HG03095 (cell line): ENCODE results near the gene PLCH2.

Source experiments
- ATAC-seq: cut with Tn5 transposase; IDR thresholded peaks from one replicate; pipeline ENCODE4 v1.9.1; 2021; ENCODE audit warnings: moderate library complexity; ENCODE audit not compliant: unreplicated experiment

Gene PLCH2

GRCh38 chr1:2528016-2528415 lies 51.9 kb downstream of the PLCH2 start:
- ATAC-seq, result no peak

DNA sequence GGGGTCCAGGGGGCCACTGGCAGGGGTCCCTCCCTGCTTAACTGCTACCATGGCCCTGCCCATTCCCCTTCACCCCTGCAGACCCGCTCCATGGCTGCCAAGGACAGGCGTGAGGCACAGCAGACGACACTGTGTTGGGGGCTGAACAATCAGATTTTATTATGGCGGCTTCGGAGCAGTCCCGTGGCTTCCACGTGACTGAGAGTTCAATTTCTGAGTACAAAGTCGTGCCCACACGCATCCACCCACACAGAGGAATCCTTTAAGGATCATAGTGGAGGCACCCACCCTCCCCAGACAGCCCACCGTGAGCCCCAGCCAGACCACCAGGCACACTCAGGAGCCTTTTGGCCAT lies 52.5 kb downstream of the PLCH2 start:
- no peak for ATAC-seq

- no peak for ATAC-seq
Observed at GRCh38 chr1:2528966-2529783, 53.1 kb downstream of the PLCH2 start.

DNA sequence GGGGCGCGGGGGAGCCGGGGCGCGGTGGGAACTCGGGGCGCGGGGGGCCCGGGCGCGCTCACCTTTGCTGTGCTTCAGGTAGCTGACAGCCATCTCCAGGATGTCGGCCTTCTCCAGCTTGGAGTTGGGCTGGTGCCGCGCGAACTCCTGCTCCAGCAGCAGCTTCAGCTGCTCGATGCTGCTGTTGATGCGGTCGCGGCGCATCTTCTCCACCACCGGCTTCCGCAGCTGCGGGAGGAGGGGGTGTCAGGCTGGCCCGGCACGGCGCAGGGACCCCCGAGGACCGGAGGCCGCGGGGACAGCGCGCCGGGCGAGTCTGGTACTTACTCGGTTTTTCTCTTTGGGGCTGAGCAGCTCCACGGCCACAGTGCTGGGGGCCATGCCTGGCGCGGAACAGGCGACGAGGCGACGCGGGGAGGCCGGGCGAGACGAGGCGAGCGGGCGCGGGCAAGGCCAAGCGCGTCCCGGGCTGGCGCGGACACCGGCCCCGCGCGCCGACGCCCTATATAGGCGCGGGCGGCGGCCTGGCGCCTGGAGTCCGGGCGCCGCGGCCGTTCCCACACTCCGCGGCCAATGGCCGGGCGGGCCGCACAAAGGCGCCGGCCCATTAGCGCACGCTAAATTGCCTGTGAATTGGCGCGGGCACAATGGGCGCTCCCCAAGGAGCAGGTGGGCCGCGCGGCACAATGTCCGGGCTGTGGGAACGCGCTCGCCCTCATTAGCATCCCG lies 53.9 kb downstream of the PLCH2 start, which contains the start of gene HES5:
TSS of gene HES5 (minus strand) at position 480 of the 729 bp plus-strand sequence. CDS start at position 381, 99 bp downstream.
- ATAC-seq, result no peak

GRCh38 chr1:2530513-2531361 lies 54.6 kb downstream of the PLCH2 start:
- no peak for ATAC-seq

DNA sequence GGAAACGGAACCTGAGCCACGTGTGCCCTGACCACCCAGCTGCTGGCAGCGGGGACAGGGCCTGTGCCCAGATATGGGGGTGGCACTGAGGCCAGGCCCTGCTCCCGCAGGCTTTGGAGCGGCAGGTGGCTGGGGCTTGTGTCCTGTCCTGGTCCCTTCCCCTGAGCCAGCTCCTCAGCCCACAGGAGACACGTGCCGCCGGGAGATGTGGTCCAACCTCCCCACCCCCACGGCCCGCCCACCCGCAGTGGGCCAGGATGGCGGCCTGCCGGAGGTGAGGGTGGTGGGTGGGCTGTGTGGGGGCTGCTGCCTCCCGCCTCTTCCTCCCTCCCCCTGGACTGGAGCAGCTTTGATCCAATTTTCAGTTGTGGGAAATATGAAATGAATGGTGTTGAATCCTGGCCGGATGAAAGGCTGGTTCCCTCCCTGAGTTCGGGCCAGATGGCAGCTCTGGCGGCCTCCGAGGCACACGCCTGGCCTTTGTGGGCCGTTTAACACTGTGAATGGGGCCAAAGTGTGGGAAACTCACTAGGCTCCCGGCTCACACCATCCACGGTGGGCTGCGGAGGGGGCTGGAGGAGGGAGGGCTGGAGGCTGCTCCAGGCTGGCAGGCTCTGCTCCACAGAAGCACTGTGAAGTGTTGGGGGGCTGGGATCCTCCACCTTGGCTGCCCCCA lies 56.5 kb downstream of the PLCH2 start:
- ATAC-seq, result no peak

- ATAC-seq, result no peak
Observed at GRCh38 chr1:2533365-2533764, 57.3 kb downstream of the PLCH2 start.

DNA sequence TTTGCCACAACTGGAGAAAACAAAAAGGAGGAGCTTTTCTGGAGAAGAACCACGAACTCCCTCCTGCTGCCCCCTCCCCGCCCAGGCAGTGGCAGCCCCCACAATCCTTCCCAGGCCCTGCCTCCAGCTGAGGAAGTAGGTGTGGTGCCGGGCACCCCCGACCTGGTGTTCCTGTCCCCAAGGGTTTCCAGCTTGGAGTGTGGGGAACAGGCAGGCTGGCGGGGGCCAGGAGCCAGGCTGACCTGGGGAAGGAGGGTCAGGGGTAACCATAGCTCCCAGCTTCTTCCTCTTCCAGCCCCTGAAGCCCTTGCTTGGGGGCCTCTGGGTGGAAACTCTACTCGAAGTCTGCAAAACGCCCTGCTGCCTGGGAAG lies 58.2 kb downstream of the PLCH2 start:
- ATAC-seq, result no peak

- no peak for ATAC-seq
Observed at GRCh38 chr1:2534687-2535441, 58.8 kb downstream of the PLCH2 start.

DNA sequence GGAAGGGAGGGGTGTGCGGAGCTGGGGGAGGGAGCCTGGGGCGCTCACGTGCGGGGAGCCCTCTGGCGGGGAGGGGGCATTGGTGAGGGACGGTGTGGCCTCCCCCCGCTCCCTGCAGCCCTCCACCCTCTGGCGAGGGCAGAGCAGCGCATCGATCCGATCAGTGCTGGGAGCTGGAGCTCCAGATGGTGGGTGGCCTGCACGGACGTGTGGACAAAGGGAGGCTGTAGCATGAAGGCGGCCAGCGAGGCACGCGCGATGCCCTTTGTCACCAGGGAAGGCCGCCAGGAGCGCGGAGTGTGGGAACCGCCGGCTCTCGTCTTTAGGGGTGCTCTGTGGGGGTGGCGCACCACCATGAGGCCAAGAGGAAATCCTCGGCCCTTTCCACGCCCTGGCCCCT lies 59.4 kb downstream of the PLCH2 start:
- no peak for ATAC-seq

GRCh38 chr1:2535981-2536380 lies 59.9 kb downstream of the PLCH2 start:
- ATAC-seq, result no peak

DNA sequence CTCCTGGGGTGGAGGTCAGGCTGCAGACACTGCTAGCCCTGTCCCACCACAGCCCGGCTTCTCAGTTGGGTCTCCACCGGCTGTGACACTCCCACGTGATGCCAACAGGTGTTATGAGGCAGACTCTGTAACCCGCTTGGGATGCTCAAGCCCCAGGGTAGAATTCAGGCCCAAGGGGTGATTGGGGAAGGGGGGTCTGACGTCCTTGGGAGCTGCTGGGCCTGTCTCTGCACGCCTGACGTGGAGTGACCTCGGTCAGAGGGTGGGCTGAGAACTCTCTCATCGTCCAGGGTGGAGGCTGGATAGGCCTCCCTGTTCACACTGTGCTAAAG lies 61.7 kb downstream of the PLCH2 start:
- ATAC-seq, result no peak

- ATAC-seq, result no peak
Observed at GRCh38 chr1:2538376-2538775, 62.3 kb downstream of the PLCH2 start.

DNA sequence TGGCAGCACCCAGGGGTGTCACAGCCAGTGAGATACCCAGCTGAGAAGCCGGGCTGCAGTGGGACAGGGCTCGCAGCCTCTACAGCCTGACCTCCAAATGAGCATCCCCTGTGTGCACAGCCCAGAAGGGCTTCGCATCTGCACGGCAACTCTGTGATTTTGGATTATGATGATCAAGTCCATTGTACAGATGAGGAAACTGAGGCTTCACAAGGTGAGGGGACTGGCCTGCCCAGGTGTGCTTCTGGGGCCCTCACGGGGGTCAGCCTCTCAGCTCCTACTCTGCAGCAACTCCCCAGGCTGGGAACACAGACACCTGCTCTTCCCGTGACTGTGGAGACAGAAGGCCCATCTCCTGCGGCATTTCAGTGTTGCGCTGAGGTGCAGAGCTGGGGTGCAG lies 62.8 kb downstream of the PLCH2 start:
- no peak for ATAC-seq

DNA sequence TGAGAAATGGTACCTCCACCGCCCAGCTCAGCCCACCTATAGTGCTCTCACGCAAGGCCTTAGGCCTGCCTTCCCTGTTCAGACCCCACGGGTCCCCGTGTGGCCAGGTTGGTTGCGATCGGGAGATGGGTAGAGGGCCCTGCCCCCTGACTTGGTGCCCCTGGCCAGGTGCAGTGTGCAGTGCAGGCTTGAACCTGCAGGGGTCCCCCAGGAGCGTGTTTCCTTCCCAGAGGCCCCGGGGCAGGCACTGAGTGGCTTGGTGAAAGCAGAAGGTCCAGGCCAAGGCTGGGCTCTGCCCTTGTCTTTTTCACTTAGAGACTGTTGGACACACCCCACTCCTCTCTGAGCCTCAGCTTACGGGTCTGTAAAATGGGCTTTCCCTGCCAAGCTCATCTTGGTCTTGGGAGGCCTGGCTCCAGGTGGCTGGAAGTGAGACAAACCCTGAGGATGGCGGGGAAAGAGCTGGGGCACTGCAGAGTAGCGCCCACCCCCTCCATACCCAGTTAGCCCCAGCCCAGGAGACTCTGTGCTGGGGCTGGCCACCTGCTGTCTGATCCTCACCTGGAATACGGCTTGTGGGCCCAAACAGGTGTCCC lies 63.3 kb downstream of the PLCH2 start:
- no peak for ATAC-seq

- ATAC-seq, result no peak
Observed at GRCh38 chr1:2540816-2541492, 64.9 kb downstream of the PLCH2 start.

DNA sequence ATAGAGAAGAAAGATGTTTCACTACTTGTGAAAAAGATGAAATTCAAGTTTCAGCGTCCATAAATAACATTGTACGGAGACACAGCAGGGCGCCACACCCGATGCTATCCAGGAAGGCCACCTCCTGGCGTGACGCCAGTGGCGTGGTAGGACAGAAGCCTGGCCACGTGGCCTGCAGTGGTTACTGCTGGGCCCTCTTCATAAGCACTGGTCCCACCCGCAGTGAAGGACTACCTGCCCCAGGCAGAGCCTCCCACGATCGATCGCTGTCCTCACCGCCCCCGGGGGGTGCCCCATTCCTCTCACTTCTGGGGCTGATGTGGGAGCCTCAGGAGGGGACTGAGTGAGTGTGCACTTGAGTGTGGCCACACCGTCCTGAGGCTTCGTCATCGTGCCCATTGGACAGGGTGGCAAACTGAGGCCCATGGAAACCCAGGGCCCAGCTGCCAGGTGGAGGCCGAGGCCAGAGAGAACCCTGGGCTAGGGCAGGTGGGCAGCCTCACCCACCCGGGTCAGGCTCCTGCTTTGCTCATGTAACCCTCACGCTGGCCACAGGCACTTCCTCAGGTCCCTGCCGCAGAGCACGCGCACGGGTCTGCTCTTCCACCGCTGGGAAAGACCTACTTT lies 65.6 kb downstream of the PLCH2 start:
- no peak for ATAC-seq

DNA sequence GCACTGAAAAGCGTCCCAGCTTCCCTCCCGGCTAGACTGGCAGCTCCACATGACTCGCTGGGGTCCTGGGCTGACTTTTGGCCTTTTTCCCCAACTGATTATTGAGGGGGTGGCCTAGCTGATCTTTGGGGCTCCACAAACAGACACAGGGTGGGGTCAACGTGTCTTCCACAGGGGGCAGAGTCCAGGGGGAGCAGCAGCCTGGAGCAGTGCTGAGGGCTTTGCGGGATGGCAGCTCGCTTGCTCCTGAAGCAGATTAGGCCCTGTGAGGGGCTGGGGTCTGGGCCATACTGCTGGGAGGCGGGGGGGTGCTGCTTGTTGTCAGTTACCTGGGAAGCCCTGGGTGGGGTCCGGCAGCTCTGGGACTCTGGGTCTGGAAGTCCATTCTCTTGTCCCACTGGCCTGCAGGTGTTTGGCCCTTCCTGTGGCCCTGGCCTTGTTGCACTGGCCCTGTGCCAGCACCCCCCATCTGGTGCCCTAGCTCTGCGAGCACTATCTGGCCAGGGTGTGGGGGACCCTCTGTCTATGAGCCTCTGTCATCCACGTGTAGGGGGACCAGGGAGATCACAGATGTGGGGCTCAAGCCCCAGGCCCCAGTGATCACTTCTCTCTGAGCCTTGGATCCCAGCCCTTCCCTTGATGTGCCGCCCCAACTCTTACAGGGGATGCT lies 66.3 kb downstream of the PLCH2 start:
- ATAC-seq, result no peak
